K562 treated with DMSO at 1 percent for 12 hours (cell line): ENCODE results near the gene CPEB3. TPM values are rescaled to one million over a fixed set of nuclear protein-coding genes. Genes with fewer than 3 reads are reported as not detected.

Experiments
- total RNA-seq: library from RNA; unstranded; fragments of 300-600 nt; gene quantifications from 2 replicates; pipeline ENCODE4 v1.2.3, GENCODE V29; 2022; ENCODE audit not compliant: insufficient read depth

CPEB3 gene
- 0.39 and 1.8 TPM in 2 replicates for total RNA-seq

GRCh38 chr10:92290837-92291615 lies at the start of gene CPEB3, which contains the start of gene MARCHF5:
Gene CPEB3, minus strand, starts transcription at chr10:92291078. Its CDS starts 50,728 bp downstream, at chr10:92240350.
Gene MARCHF5, plus strand, starts transcription at chr10:92291167. Its CDS starts 328 bp downstream, at chr10:92291495.

Other genes starting within 250 kb of the CPEB3 start
- 10.8 and 34.2 TPM in 2 replicates for gene MARCHF5, start 89 bp upstream of the CPEB3 start, total RNA-seq